H1 (cell line): ENCODE results near the gene ZNF839. TPM values are rescaled to one million over a fixed set of nuclear protein-coding genes. Genes with fewer than 3 reads are reported as not detected.

ENCODE experiments used
- CTCF ChIA-PET: fragments of 300-600 bp; sonication (Branson Sonifier 250); formaldehyde crosslinking; loops from one replicate; lab custom pipeline; 2021; ENCODE audit not compliant: partially characterized antibody; lab: Charles Lee
- POLR2A ChIA-PET: fragments of 300-600 bp; sonication (Branson Sonifier 250); formaldehyde crosslinking; loops from one replicate; lab custom pipeline; 2021; ENCODE audit warnings: inconsistent platforms; ENCODE audit not compliant: partially characterized antibody; lab: Charles Lee
- DNase-seq, 2 experiments: peaks; one replicate each; pipeline versions ENCODE4 v3.0.0 to v3.0.0-alpha.2; 2010 to 2022; ENCODE audit warnings: low spot score in 2 of 2, low read depth in 1 of 2, mixed read lengths in 1 of 2
- FAIRE-seq: peaks from 2 replicates; lab custom pipeline; 2011; peaks lifted over from hg19 to GRCh38; lab: Jason Lieb, UNC
- H2AFZ ChIP-seq: 2 replicates; pipeline ENCODE4 v1.8.1; 2012; ENCODE audit warnings: low read length, inconsistent platforms
- H2AK5ac ChIP-seq: 2 replicates; pipeline ENCODE4 v1.6.1; 2013; ENCODE audit warnings: low read depth, low read length
- H2BK120ac ChIP-seq: replicated peaks from 2 replicates; pipeline ENCODE3; 2013; ENCODE audit warnings: low read depth, low read length, inconsistent platforms
- H2BK12ac ChIP-seq: 2 replicates; pipeline ENCODE4 v1.6.1; 2013; ENCODE audit warnings: low read depth, low read length
- H2BK15ac ChIP-seq: 2 replicates; pipeline ENCODE4 v1.6.1; 2013; ENCODE audit warnings: low read length
- H2BK20ac ChIP-seq: 2 replicates; pipeline ENCODE4 v1.6.1; 2013; ENCODE audit warnings: low read length
- H2BK5ac ChIP-seq: 2 replicates; pipeline ENCODE4 v1.6.1; 2013; ENCODE audit warnings: low read depth, low read length
- H3K14ac ChIP-seq: 2 replicates; pipeline ENCODE4 v1.6.1; 2013; ENCODE audit warnings: inconsistent platforms; ENCODE audit not compliant: insufficient read length
- H3K18ac ChIP-seq: 2 replicates; pipeline ENCODE4 v1.6.1; 2013; ENCODE audit warnings: low read length; ENCODE audit errors: extremely low read depth
- H3K23ac ChIP-seq: 2 replicates; pipeline ENCODE4 v1.6.1; 2013; ENCODE audit warnings: inconsistent platforms; ENCODE audit not compliant: insufficient read length
- H3K23me2 ChIP-seq: 2 replicates; pipeline ENCODE4 v1.6.1; 2013; ENCODE audit warnings: low read depth, low read length
- H3K27ac ChIP-seq: 2 replicates; pipeline ENCODE4 v1.6.1; 2011; ENCODE audit warnings: low read depth, low read length, inconsistent platforms
- H3K27me3 ChIP-seq, 4 experiments: replicated peaks in 1 of 4; 1 replicate in 1 of 4; 2 replicates in 3 of 4; pipeline versions ENCODE4 v1.6.1 to v1.8.1; 2011 to 2013; ENCODE audit warnings: low read length in 3 of 4, mild to moderate bottlenecking in 3 of 4, inconsistent platforms in 2 of 4, mixed read lengths in 2 of 4, moderate library complexity in 1 of 4; ENCODE audit not compliant: control insufficient read depth in 3 of 4, insufficient read depth in 3 of 4; ENCODE audit errors: extremely low read depth in 1 of 4
- H3K36me3 ChIP-seq, 4 experiments: 2 replicates each; pipeline versions ENCODE4 v1.6.1 to v1.8.1; 2011 to 2013; ENCODE audit warnings: mild to moderate bottlenecking in 4 of 4, low read length in 3 of 4, moderate library complexity in 2 of 4, control low read depth in 1 of 4, inconsistent platforms in 1 of 4; ENCODE audit not compliant: insufficient read depth in 4 of 4, control insufficient read depth in 2 of 4
- H3K4ac ChIP-seq: replicated peaks from 2 replicates; pipeline ENCODE3; 2013; ENCODE audit warnings: low read length, low read depth, mixed read lengths, inconsistent platforms; ENCODE audit not compliant: insufficient read length
- H3K4me1 ChIP-seq, 4 experiments: replicated peaks in 1 of 4; 1 replicate in 1 of 4; 2 replicates in 3 of 4; pipeline versions ENCODE4 v1.6.1 to v1.8.1; 2011 to 2013; ENCODE audit warnings: low read length in 3 of 4, inconsistent platforms in 2 of 4, mixed read lengths in 1 of 4; ENCODE audit not compliant: insufficient read depth in 4 of 4, control insufficient read depth in 3 of 4
- H3K4me2 ChIP-seq, 2 experiments: 2 replicates each; pipeline versions ENCODE4 v1.6.1 to v1.8.1; 2011 to 2013; ENCODE audit warnings: low read depth in 2 of 2, low read length in 2 of 2, control low read depth in 1 of 2, inconsistent platforms in 1 of 2, mild to moderate bottlenecking in 1 of 2; ENCODE audit not compliant: insufficient read depth in 1 of 2
- H3K4me3 ChIP-seq, 4 experiments: fragments of 200-600, 300-600 bp in 1 of 4; sonication (generic), shearing (Covaris generic), sonication (Bioruptor Twin) in 1 of 4; 2 replicates each; pipeline versions ENCODE4 v1.5.1 to v1.8.1; 2011 to 2016; ENCODE audit warnings: low read length in 4 of 4, low read depth in 3 of 4, control low read depth in 2 of 4, inconsistent platforms in 2 of 4, mild to moderate bottlenecking in 2 of 4, mixed read lengths in 1 of 4, moderate library complexity in 1 of 4; ENCODE audit not compliant: insufficient read depth in 2 of 4; ENCODE audit errors: extremely low read depth in 1 of 4
- H3K56ac ChIP-seq: replicated peaks from 2 replicates; pipeline ENCODE3; 2013; ENCODE audit warnings: low read depth, mild to moderate bottlenecking, mixed read lengths, low read length, inconsistent platforms; ENCODE audit not compliant: insufficient read length
- H3K79me1 ChIP-seq: 2 replicates; pipeline ENCODE4 v1.6.1; 2013; ENCODE audit warnings: low read depth, low read length, control low read depth
- H3K79me2 ChIP-seq, 2 experiments: 2 replicates each; pipeline versions ENCODE4 v1.6.1 to v1.8.1; 2012 to 2013; ENCODE audit warnings: low read length in 2 of 2, mild to moderate bottlenecking in 2 of 2, inconsistent platforms in 1 of 2; ENCODE audit not compliant: insufficient read depth in 2 of 2, control insufficient read depth in 1 of 2
- H3K9ac ChIP-seq, 4 experiments: replicated peaks in 1 of 4; 1 replicate in 1 of 4; 2 replicates in 3 of 4; pipeline versions ENCODE4 v1.6.1 to v1.8.1; 2011 to 2013; ENCODE audit warnings: low read depth in 3 of 4, low read length in 3 of 4, control low read depth in 2 of 4, mild to moderate bottlenecking in 2 of 4, moderate library complexity in 2 of 4, inconsistent platforms in 1 of 4; ENCODE audit errors: extremely low read depth in 1 of 4
- H3K9me3 ChIP-seq, 2 experiments: 2 replicates each; pipeline versions ENCODE4 v1.6.1 to v1.8.1; 2012 to 2013; ENCODE audit warnings: mild to moderate bottlenecking in 2 of 2, moderate library complexity in 2 of 2, control low read depth in 1 of 2, inconsistent platforms in 1 of 2, low read depth in 1 of 2, low read length in 1 of 2, mixed read lengths in 1 of 2; ENCODE audit not compliant: insufficient read depth in 2 of 2
- H4K20me1 ChIP-seq, 2 experiments: replicated peaks in 1 of 2; 2 replicates each; pipeline versions ENCODE3 to v1.8.1; 2011 to 2013; ENCODE audit warnings: inconsistent platforms in 2 of 2, low read length in 2 of 2, mild to moderate bottlenecking in 1 of 2; ENCODE audit not compliant: insufficient read depth in 2 of 2, control insufficient read depth in 1 of 2
- H4K5ac ChIP-seq: 2 replicates; pipeline ENCODE4 v1.6.1; 2013; ENCODE audit warnings: low read length, low read depth, mixed read lengths, inconsistent platforms; ENCODE audit not compliant: insufficient read length
- H4K8ac ChIP-seq: 2 replicates; pipeline ENCODE4 v1.8.0; 2013; ENCODE audit warnings: mild to moderate bottlenecking, moderate library complexity, low read length, inconsistent platforms; ENCODE audit not compliant: insufficient read depth; ENCODE audit errors: extremely low read depth
- H4K91ac ChIP-seq: replicated peaks from 2 replicates; pipeline ENCODE3; 2013; ENCODE audit warnings: low read length, mixed read lengths, inconsistent platforms; ENCODE audit not compliant: insufficient read length
- ATF2 ChIP-seq: IDR thresholded peaks from 2 replicates; pipeline ENCODE4 v1.6.1; 2012; ENCODE audit warnings: low read length, inconsistent platforms
- BRCA1 ChIP-seq: IDR thresholded peaks from 2 replicates; pipeline ENCODE4 v1.6.1; 2012; ENCODE audit warnings: low read depth, low read length, improper control_type of control experiment
- CTCF ChIP-seq, 3 experiments: IDR thresholded peaks; 1 replicate in 2 of 3; 2 replicates in 1 of 3; pipeline versions ENCODE4 v1.5.1 to v1.6.1; 2011; ENCODE audit warnings: low read length in 3 of 3, mild to moderate bottlenecking in 3 of 3, inconsistent platforms in 2 of 3, low read depth in 1 of 3, moderate library complexity in 1 of 3; ENCODE audit not compliant: insufficient read depth in 1 of 3; ENCODE audit errors: control extremely low read depth in 1 of 3
- EZH2 ChIP-seq: fragments of 200-600 bp; sonication (generic); IDR thresholded peaks from 2 replicates; pipeline ENCODE4 v1.7.1; 2012; ENCODE audit warnings: low read depth, mild to moderate bottlenecking, moderate library complexity, low read length, inconsistent platforms; ENCODE audit not compliant: severe bottlenecking
- GABPA ChIP-seq: IDR thresholded peaks from 2 replicates; pipeline ENCODE4 v1.6.1; 2011; ENCODE audit warnings: mild to moderate bottlenecking, low read length, moderate library complexity, borderline replicate concordance; ENCODE audit not compliant: insufficient read depth
- JUND ChIP-seq: IDR thresholded peaks from 2 replicates; pipeline ENCODE4 v1.6.1; 2011; ENCODE audit warnings: mild to moderate bottlenecking, improper control_type of control experiment, low read length
- RFX5 ChIP-seq: IDR thresholded peaks from 2 replicates; pipeline ENCODE4 v1.6.1; 2011; ENCODE audit warnings: low read depth, low read length, improper control_type of control experiment, borderline replicate concordance
- RXRA ChIP-seq: IDR thresholded peaks from 2 replicates; pipeline ENCODE4 v1.6.1; 2011; ENCODE audit warnings: low read depth, mild to moderate bottlenecking, low read length, moderate library complexity; ENCODE audit not compliant: insufficient read depth
- SIX5 ChIP-seq: IDR thresholded peaks from 2 replicates; pipeline ENCODE4 v1.6.1; 2011; ENCODE audit warnings: mild to moderate bottlenecking, low read depth, low read length
- ZNF274 ChIP-seq: IDR thresholded peaks from 2 replicates; pipeline ENCODE4 v1.7.0; 2012; ENCODE audit warnings: low read length, borderline replicate concordance; ENCODE audit errors: extremely low read depth
- WGBS, 2 experiments: shearing (Covaris generic) in 1 of 2; methylation state at CpG; one replicate each; pipeline versions ENCODE4 v1.1.6 to v1.1.7; 2013 to 2015; ENCODE audit warnings: low lambda C conversion rate in 2 of 2, mixed read lengths in 2 of 2, inconsistent platforms in 1 of 2, low coverage in 1 of 2, missing lambda C conversion rate in 1 of 2; ENCODE audit not compliant: insufficient replicate concordance in 2 of 2, insufficient coverage in 1 of 2, insufficient read length in 1 of 2; ENCODE audit errors: extremely low coverage in 1 of 2, missing lambda C conversion rate in 1 of 2; 5-methylcytosine and 5-hydroxymethylcytosine counted together
- polyA plus RNA-seq, 7 experiments: library from polyadenylated mRNA; depleted of rRNA in 3 of 7; stranded (reverse) in 5 of 7; unstranded in 2 of 7; fragments of >200 nt in 5 of 7; fragments of 200-250 nt in 2 of 7; gene quantifications; 1 replicate in 5 of 7; 2 replicates in 1 of 7; 4 replicates in 1 of 7; pipeline versions ENCODE4 v1.2.1 to v1.2.3, GENCODE V29; 2011 to 2013; ENCODE audit warnings: missing spikeins in 2 of 7, mixed read lengths in 2 of 7
- total RNA-seq: library from RNA; stranded (reverse); fragmentation: NEBNext Ultra II Directional; extraction: Animal tissue kit (Norgen Biotek cat#: 25700); gene quantifications from 2 replicates; pipeline ENCODE4 v1.2.1, GENCODE V29; 2021

Gene ZNF839
- total and polyA plus RNA-seq, 2 of the 8 experiments (the other 6 are each of a cell fraction or from before 2014, with no cell fraction given) = 8.1 to 9.4 TPM

GRCh38 chr14:102374264-102374663 lies 54.7 kb downstream of the ZNF839 start:
- Histone ChIP-seq H4K5ac (no peak overlapping the region), H3K79me1 (peaks cover 7% of the 10 kb centered on the region), H2BK12ac (no peak overlapping the region), H3K79me2 (peaks cover 0 to 7% of the 10 kb centered on the region in 2 experiments; a peak in 2 of 4 replicates), H4K91ac (no peak overlapping the region), H2BK5ac (no peak overlapping the region), H3K23ac (no peak overlapping the region), H3K4me1 (no peaks in the 10 kb centered on the region), H3K14ac (no peak overlapping the region), H2BK15ac (no peak overlapping the region), H3K4me2 (no peak overlapping the region), H3K27me3 (no peaks in the 10 kb centered on the region), H2AFZ (no peak overlapping the region), H3K18ac (no peak overlapping the region), H3K56ac (no peak overlapping the region), H3K9ac (no peak overlapping the region), H4K8ac (no peak overlapping the region), H2AK5ac (no peak overlapping the region), H2BK120ac (no peak overlapping the region), H3K27ac (no peak overlapping the region), H3K4ac (no peak overlapping the region), H4K20me1 (peaks cover 0 to 7% of the 10 kb centered on the region in 2 experiments), H3K23me2 (no peaks in the 10 kb centered on the region), H3K4me3 (no peak overlapping the region), H3K9me3 (no peaks in the 10 kb centered on the region), H3K36me3 (peaks cover 0 to 9% (median 2%) of the 10 kb centered on the region in 4 experiments; a peak in 6 of 8 replicates), H2BK20ac (no peak overlapping the region)
- POLR2A ChIA-PET = no interaction called here
- 63% methylated on average over 2 of the region's 2 CpGs; no CpG with 5 or more reads in 1 of the 2 experiments for WGBS, 2 experiments
- CTCF ChIA-PET = interaction anchor here (1.7 to 1.9 kb wide), 2 partner anchors 64 to 124 kb away, joined by 5 to 6 read pairs; no protein-coding TSS in a partner anchor
- FAIRE-seq (no peak), DNase-seq (no peak)
- TF ChIP-seq CTCF (IDR thresholded peaks at IDR 0.05; ENCODE audit: control extremely low read depth in 1 of 3, insufficient read depth in 1 of 3, low read depth in 1 of 3, low read length in 3 of 3) (no peak), SIX5 (no peak), ZNF274 (no peak), EZH2 (no peak), ATF2 (no peak), GABPA (no peak), JUND (no peak), RXRA (no peak), RFX5 (no peak), BRCA1 (no peak)
